Left ventricle myocardium inferior (tissue), 1 donor: ENCODE results near the gene HES4. TPM values are rescaled to one million over a fixed set of nuclear protein-coding genes. Genes with fewer than 3 reads are reported as not detected.
"Not testable (repeated sequence)": the region's sequence is repeated elsewhere in the genome, so short reads cannot be mapped to it uniquely, and the experiment has no call there.

Experiments
- DNase-seq: peaks from one replicate; pipeline ENCODE4 v3.0.0-alpha.2; 2020
- H3K27ac ChIP-seq: fragments of 200-600 bp; replicated peaks from 2 replicates; pipeline ENCODE4 v1.8.0; 2021
- H3K27me3 ChIP-seq: fragments of 200-600 bp; 2 replicates; pipeline ENCODE4 v1.8.0; 2021; ENCODE audit warnings: low read depth
- H3K36me3 ChIP-seq: fragments of 200-600 bp; 2 replicates; pipeline ENCODE4 v1.8.0; 2021
- H3K4me1 ChIP-seq: fragments of 200-600 bp; 2 replicates; pipeline ENCODE4 v1.8.0; 2021
- H3K4me3 ChIP-seq: fragments of 200-600 bp; 2 replicates; pipeline ENCODE4 v1.8.0; 2021; ENCODE audit warnings: mild to moderate bottlenecking, moderate library complexity
- H3K9me3 ChIP-seq: fragments of 200-600 bp; replicated peaks from 2 replicates; pipeline ENCODE4 v1.8.0; 2021
- intact Hi-C: fragments of 100-400 bp; cut with micrococcal nuclease; formaldehyde crosslinking; loops from one replicate; pipeline ENCODE4 v1.11.0; 2022
- total RNA-seq: library from RNA; stranded (reverse); fragmentation: NEBNext Ultra II Directional; extraction: Animal tissue kit (Norgen Biotek cat#: 25700); gene quantifications from one replicate; pipeline ENCODE4 v1.2.1, GENCODE V29; 2021
- TF ChIP-seq, protein P1 (sequence below): fragments of 200-600 bp; IDR thresholded peaks from 2 replicates; pipeline ENCODE4 v1.8.0; 2021; ENCODE audit warnings: antibody characterized with exemption, mild to moderate bottlenecking, borderline replicate concordance
- donor health status: DM: no; HTN: yes; CAD: no; lungs with severe emphysema.

HES4 gene
- total RNA-seq, 1 donor from 2014 or later: 34.0 TPM

DNA sequence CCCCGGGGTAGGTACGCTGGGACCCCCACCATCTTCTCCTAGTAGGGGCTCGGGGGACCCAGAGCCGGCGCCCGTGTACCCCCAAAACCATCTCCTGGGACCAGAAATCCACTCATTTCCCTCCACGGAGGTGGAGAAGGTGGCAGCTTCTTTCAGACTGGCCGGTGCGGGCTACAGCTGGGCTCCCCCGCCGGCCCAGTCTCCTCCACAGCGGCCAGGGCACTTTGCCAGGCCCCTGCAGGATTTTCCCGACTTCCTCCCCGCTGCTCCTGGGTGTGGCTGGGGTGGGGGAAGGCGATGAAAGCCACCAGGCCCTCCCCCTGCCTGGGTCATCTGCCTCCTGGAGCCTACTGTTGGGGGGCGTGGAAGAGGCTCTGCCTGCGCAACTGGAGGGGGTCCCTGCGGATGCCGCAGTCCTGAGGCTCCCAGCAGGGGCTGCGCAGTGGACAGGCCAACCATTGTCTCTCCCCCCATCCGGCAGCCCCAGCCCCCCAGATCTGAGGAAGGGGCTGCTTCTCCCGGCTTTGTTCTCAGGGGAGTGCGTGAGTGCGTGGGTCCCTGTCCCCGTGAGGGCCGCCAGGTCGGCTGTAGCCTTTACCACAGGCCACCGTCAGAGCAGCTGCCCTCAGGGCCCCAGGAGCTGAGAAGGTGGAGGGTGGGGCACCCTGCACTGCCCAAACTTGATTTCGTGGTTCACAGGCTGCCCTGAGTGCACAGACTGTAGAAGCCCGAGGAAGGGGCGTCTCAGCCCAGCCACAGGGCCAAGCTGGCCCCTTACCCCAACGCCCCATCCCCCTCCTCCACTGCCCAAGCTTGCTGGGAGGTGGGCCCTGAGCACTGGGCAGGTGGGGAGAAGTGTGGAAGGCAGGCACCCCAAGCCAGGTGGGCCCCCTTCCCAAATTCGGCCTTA is 21.4 kb upstream of the HES4 start:
- Histone ChIP-seq H3K27me3 (no peaks in the 10 kb centered on the region), H3K27ac (peak overlapping the region; percentile 96), H3K4me3 (peak overlapping the region; percentile 89), H3K9me3 (no peaks in the 10 kb centered on the region), H3K36me3 (no peaks in the 10 kb centered on the region), H3K4me1 (peaks cover 64% of the 10 kb centered on the region)
- peak; percentile 70 for DNase-seq
- intact Hi-C loops: no loop called here
- TF ChIP-seq, protein P1, sequence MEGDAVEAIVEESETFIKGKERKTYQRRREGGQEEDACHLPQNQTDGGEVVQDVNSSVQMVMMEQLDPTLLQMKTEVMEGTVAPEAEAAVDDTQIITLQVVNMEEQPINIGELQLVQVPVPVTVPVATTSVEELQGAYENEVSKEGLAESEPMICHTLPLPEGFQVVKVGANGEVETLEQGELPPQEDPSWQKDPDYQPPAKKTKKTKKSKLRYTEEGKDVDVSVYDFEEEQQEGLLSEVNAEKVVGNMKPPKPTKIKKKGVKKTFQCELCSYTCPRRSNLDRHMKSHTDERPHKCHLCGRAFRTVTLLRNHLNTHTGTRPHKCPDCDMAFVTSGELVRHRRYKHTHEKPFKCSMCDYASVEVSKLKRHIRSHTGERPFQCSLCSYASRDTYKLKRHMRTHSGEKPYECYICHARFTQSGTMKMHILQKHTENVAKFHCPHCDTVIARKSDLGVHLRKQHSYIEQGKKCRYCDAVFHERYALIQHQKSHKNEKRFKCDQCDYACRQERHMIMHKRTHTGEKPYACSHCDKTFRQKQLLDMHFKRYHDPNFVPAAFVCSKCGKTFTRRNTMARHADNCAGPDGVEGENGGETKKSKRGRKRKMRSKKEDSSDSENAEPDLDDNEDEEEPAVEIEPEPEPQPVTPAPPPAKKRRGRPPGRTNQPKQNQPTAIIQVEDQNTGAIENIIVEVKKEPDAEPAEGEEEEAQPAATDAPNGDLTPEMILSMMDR: no peak

DNA sequence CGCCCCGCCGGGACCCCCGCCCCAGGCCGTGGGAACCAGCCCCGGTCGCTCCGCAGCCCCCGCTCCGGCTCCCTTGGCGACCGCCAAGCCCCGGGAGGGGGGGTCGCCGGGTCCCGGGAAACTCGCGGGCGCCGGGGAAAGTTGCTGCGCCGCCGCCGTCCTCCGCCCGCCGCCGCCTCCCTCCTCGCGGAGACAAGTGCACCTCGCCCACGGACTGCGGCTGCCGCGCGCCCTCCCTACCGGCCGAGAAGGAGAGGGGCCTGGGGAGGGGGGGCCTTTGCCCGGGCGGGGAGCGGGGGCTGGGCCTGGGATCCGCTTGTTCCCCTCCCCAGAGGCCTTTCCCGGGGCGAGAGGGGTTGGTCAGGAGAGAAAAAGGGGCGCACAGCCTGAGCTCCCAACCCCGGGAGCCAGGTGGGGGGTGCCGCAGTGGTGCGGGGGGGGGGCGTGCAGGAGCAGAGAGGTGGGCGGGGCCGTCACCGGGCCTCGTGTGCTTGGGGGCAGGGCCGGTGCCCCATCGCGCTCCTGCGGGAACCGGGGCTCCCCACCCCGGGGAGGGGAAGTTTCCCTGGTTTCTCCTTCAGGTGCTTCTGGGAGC is 20.6 kb upstream of the HES4 start:
- intact Hi-C loops: no loop called here
- TF ChIP-seq, protein P1: no peak
- Histone ChIP-seq H3K27ac (peak overlapping the region; percentile 96), H3K4me1 (peaks cover 56% of the 10 kb centered on the region), H3K27me3 (no peaks in the 10 kb centered on the region), H3K4me3 (peak overlapping the region; percentile 89), H3K9me3 (no peaks in the 10 kb centered on the region), H3K36me3 (no peaks in the 10 kb centered on the region)
- DNase-seq: no peak

DNA sequence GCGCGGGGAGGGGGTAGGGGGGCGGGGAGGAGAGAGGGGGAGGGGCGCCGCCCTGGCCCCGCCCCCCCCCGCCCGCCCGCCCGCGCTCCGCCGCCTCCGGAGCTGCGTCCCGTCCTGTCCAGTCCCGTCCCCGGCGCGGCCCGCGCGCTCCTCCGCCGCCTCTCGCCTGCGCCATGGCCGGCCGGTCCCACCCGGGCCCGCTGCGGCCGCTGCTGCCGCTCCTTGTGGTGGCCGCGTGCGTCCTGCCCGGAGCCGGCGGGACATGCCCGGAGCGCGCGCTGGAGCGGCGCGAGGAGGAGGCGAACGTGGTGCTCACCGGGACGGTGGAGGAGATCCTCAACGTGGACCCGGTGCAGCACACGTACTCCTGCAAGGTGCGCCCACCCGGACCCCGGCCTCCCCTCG is 20.1 kb upstream of the HES4 start, which contains the start of gene AGRN:
Gene AGRN, plus strand, starts transcription at position 121 of the 405 bp plus-strand sequence. Its CDS starts 53 bp downstream, at position 174.
- Histone ChIP-seq H3K27me3 (no peaks in the 10 kb centered on the region), H3K27ac (peak within 1 kb of the TSS; percentile 96), H3K36me3 (no peaks in the 10 kb centered on the region), H3K4me3 (peak within 1 kb of the TSS; percentile 89), H3K9me3 (no peaks in the 10 kb centered on the region), H3K4me1 (peaks cover 54% of the 10 kb centered on the region)
- no peak for DNase-seq
- intact Hi-C loops: no loop called here
- TF ChIP-seq, protein P1: no peak

DNA sequence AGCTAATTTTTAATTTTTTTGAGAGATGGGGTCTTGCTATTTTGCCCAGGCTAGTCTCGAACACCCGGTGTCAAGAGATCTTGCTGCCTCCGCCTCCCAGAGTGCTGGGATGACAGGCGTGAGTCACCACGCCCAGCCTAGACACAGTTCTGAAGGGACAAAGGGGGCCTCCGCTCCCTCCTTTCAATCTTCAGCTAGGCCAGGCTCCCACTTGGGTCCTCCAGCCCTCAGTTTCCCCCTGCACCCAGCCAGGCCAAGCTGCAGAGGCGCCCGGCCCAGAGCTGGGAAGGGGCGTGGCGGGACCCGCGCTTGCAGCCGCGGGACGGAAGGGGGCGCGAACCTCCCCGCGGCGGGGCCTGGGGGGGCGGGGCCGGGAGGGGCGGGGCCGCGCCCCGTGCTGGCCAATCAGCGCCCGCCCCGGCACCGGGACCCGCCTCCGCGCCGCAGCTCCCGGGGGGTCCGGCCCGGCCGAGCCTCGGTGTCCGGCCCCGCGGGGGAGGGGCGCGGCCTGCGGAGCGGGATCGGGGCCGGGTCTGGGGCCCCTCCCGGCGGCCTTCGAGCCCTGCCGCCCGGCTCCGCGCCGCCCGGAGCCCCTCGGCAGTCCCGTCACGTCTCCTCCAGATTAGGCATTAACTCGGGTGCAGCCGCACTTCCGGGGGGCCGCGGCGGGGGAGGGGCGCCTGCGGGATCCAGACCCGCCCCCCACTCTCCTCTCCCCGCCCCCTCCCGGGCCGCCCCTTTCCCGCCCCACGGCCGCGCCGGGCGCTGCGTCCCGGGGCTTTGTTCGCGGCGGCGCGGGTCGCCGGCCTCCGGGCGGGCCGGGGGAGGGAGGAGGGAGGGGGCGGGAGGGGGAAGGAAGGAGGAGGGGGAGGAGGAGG is 19.5 kb upstream of the HES4 start:
- H3K27ac ChIP-seq: peak overlapping the region; percentile 96
- TF ChIP-seq, protein P1: peak; percentile 70
- peak; percentile 86 for DNase-seq
- H3K36me3 ChIP-seq: no peaks in the 10 kb centered on the region
- intact Hi-C loops: no loop called here
- peak overlapping the region; percentile 89 for H3K4me3 ChIP-seq
- no peaks in the 10 kb centered on the region for H3K27me3 ChIP-seq
- H3K9me3 ChIP-seq: no peaks in the 10 kb centered on the region
- peaks cover 53% of the 10 kb centered on the region for H3K4me1 ChIP-seq

DNA sequence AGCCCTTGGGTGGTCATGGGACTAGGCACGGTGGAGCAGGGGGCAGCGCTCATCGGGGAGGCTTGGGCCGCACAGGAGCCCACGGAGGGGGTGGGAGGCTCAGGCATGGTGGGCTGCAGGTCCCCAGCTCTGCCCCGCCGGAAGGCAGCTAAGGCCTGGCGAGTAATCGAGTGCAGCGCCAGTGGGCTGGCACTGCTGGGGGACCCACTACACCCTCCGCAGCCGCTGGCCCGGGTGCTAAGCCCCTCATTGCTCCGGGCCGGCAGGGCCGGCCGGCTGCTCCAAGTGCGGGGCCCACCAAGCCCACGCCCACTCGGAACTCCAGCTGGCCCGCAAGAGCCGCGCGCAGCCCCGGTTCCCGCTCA is 18.4 kb upstream of the HES4 start:
- H3K9me3 ChIP-seq, DNase-seq, H3K27me3 ChIP-seq, intact Hi-C loops, H3K36me3 ChIP-seq, H3K4me3 ChIP-seq, H3K27ac ChIP-seq: not testable (repeated sequence)
- H3K4me1 ChIP-seq: peaks cover 53% of the 10 kb centered on the region

DNA sequence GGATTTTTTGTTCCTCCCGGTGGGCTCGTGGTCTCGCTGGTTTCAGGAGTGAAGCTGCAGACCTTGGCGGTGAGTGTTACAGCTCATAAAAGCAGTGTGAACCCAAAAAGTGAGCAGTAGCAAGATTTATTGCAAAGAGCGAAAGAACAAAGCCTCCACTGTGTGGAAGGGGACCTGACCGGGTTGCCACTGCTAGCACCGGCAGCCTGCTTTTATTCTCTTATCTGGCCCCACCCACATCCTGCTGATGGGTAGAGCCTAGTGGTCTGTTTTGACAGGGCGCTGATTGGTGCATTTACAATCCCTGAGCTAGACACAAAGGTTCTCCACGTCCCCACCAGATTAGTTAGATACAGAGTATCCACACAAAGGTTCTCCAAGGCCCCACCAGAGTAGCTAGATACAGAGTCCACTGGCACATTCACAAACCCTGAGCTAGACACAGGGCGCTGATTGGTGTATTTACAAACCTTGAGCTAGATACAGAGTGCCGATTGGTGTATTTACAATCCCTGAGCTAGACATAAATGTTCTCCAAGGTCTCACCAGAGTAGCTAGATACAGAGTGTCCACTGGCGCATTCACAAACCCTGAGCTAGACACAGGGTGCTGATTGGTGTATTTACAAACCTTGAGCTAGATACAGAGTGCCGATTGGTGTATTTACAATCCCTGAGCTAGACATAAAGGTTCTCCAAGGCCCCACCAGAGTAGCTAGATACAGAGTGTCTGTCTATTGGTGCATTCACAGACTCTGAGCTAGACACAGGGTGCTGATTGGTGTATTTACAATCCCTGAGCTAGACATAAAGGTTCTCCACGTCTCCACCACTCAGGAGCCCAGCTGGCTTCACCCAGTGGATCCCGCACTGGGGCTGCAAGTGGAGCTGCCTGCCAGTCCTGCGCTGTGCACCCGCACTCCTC is 17.8 kb upstream of the HES4 start:
- intact Hi-C loops, H3K36me3 ChIP-seq, H3K9me3 ChIP-seq, H3K4me3 ChIP-seq, H3K27ac ChIP-seq, H3K27me3 ChIP-seq, DNase-seq: not testable (repeated sequence)
- H3K4me1 ChIP-seq: peaks cover 51% of the 10 kb centered on the region
